HCT116 (cell line): Measurements from ENCODE around the gene KCNK15. TPM values are rescaled to one million over a fixed set of nuclear protein-coding genes. Genes with fewer than 3 reads are reported as not detected.

ENCODE experiments used
- ATAC-seq: fragments of 200-7000 bp; cut with Tn5 transposase; 2 replicates; pipeline ENCODE4 v1.9.1; 2020; ENCODE audit warnings: mild to moderate bottlenecking, moderate library complexity
- BruUV-seq: library from RNA; stranded (reverse); fragments of 400-500 nt; replicated peaks from 2 replicates; lab custom pipeline; 2021; lab: Mats Ljungman, UMichigan
- CTCF ChIA-PET: fragments of 300-600 bp; sonication (Branson Sonifier 250); formaldehyde crosslinking; loops from one replicate; lab custom pipeline; 2021; ENCODE audit warnings: antibody characterized with exemption; lab: Charles Lee
- POLR2A ChIA-PET: fragments of 300-600, 350-600 bp; sonication (Branson Sonifier 250); formaldehyde crosslinking; loops from one replicate; lab custom pipeline; 2021; ENCODE audit warnings: antibody characterized with exemption; lab: Charles Lee
- RAD21 ChIA-PET, 2 experiments: fragments of 300-600 bp; sonication (Branson Sonifier 250); formaldehyde crosslinking; loops; one replicate each; lab custom pipeline; 2023; ENCODE audit warnings: low total read pairs in 2 of 2; ENCODE audit not compliant: uncharacterized antibody in 2 of 2, unreplicated experiment in 2 of 2, low non-redundant PET in 1 of 2; lab: Charles Lee
- DNase-seq: peaks from one replicate; pipeline ENCODE4 v3.0.0-alpha.2; 2010; ENCODE audit warnings: low read depth, low spot score
- H2AFZ ChIP-seq: fragments of 200-600 bp; shearing (Covaris generic), sonication (generic); 2 replicates; pipeline ENCODE4 v1.6.1; 2017; ENCODE audit warnings: low read depth, mixed run types, mixed read lengths, antibody characterized with exemption, low read length; ENCODE audit not compliant: poor library complexity, severe bottlenecking
- H3K27ac ChIP-seq: 2 replicates; pipeline ENCODE4 v1.5.1; 2012; ENCODE audit warnings: low read depth, low read length
- H3K27me3 ChIP-seq: fragments of 200-600 bp; sonication (generic); 2 replicates; pipeline ENCODE4 v1.6.1; 2016; ENCODE audit warnings: mixed run types, low read length, mixed read lengths; ENCODE audit not compliant: insufficient read depth
- H3K36me3 ChIP-seq, 2 experiments: fragments of 200-500 bp in 1 of 2; fragments of 200-600 bp in 1 of 2; sonication (Bioruptor generic) in 1 of 2; sonication (generic) in 1 of 2; 2 replicates each; pipeline versions ENCODE4 v1.5.1 to v1.6.1; 2014 to 2016; ENCODE audit warnings: low read length in 2 of 2, inconsistent platforms in 1 of 2, mixed read lengths in 1 of 2, mixed run types in 1 of 2; ENCODE audit not compliant: insufficient read depth in 2 of 2, control insufficient read depth in 1 of 2
- H3K4me1 ChIP-seq, 2 experiments: fragments of 200-600 bp in 1 of 2; sonication (generic) in 1 of 2; 2 replicates each; pipeline versions ENCODE4 v1.5.1 to v1.6.1; 2012 to 2017; ENCODE audit warnings: low read length in 2 of 2, inconsistent platforms in 1 of 2, mild to moderate bottlenecking in 1 of 2, mixed read lengths in 1 of 2, mixed run types in 1 of 2, moderate library complexity in 1 of 2; ENCODE audit not compliant: insufficient read depth in 2 of 2, control insufficient read depth in 1 of 2
- H3K4me2 ChIP-seq: fragments of 200-600 bp; sonication (generic); 2 replicates; pipeline ENCODE4 v1.6.1; 2017; ENCODE audit warnings: mixed run types, low read length, mixed read lengths
- H3K4me3 ChIP-seq, 2 experiments: fragments of 200-600 bp in 1 of 2; sonication (generic) in 1 of 2; replicated peaks in 1 of 2; 2 replicates each; pipeline ENCODE4 v1.5.1; 2011 to 2016; ENCODE audit warnings: low read length in 2 of 2, control low read depth in 1 of 2, low read depth in 1 of 2, mild to moderate bottlenecking in 1 of 2, mixed read lengths in 1 of 2, mixed run types in 1 of 2
- H3K79me2 ChIP-seq: fragments of 200-600 bp; sonication (generic); 2 replicates; pipeline ENCODE4 v1.6.1; 2017; ENCODE audit warnings: mild to moderate bottlenecking, mixed run types, low read length, moderate library complexity, mixed read lengths; ENCODE audit not compliant: insufficient read depth
- H3K9ac ChIP-seq: fragments of 200-600 bp; sonication (generic); 2 replicates; pipeline ENCODE4 v1.6.1; 2016; ENCODE audit warnings: low read length, mixed read lengths
- H3K9me2 ChIP-seq: fragments of 200-600 bp; sonication (generic), shearing (Covaris generic); 2 replicates; pipeline ENCODE4 v1.6.1; 2017; ENCODE audit warnings: mixed run types, mild to moderate bottlenecking, moderate library complexity; ENCODE audit not compliant: insufficient read depth
- H3K9me3 ChIP-seq, 2 experiments: fragments of 200-500 bp in 1 of 2; fragments of 200-600 bp in 1 of 2; sonication (Bioruptor generic) in 1 of 2; sonication (generic) in 1 of 2; 2 replicates each; pipeline ENCODE4 v1.6.1; 2014 to 2017; ENCODE audit warnings: low read length in 2 of 2, mixed read lengths in 2 of 2, inconsistent platforms in 1 of 2, low read depth in 1 of 2, mild to moderate bottlenecking in 1 of 2, mixed run types in 1 of 2, moderate library complexity in 1 of 2; ENCODE audit not compliant: control insufficient read depth in 1 of 2, insufficient read depth in 1 of 2
- H4K20me1 ChIP-seq: fragments of 200-600 bp; sonication (generic), shearing (Covaris generic); 2 replicates; pipeline ENCODE4 v1.6.1; 2017; ENCODE audit warnings: mixed run types, mild to moderate bottlenecking, moderate library complexity; ENCODE audit not compliant: insufficient read depth
- CEBPB ChIP-seq: IDR thresholded peaks from 2 replicates; pipeline ENCODE4 v1.6.1; 2012; ENCODE audit warnings: low read depth
- ELF1 ChIP-seq: IDR thresholded peaks from 2 replicates; pipeline ENCODE4 v1.6.1; 2012; ENCODE audit warnings: low read depth, borderline replicate concordance
- EZH2 ChIP-seq: fragments of 200-600 bp; sonication (generic); IDR thresholded peaks from 2 replicates; pipeline ENCODE4 v1.6.1; 2017; ENCODE audit warnings: antibody characterized with exemption, mixed run types
- FOSL1 ChIP-seq: IDR thresholded peaks from 2 replicates; pipeline ENCODE4 v1.6.1; 2012; ENCODE audit warnings: low read depth
- JUND ChIP-seq: IDR thresholded peaks from 2 replicates; pipeline ENCODE4 v1.6.1; 2012
- POLR2A ChIP-seq: IDR thresholded peaks from 2 replicates; pipeline ENCODE4 v1.7.0; 2011; ENCODE audit warnings: borderline replicate concordance; ENCODE audit not compliant: insufficient read depth, insufficient read length; ENCODE audit errors: extremely low read depth
- POLR2AphosphoS5 ChIP-seq: IDR thresholded peaks from 2 replicates; pipeline ENCODE4 v1.6.1; 2011; ENCODE audit warnings: mild to moderate bottlenecking, low read depth, low read length, moderate library complexity
- ZFX ChIP-seq: fragments of 450-650 bp; IDR thresholded peaks from 2 replicates; pipeline ENCODE4 v1.6.1; 2017
- intact Hi-C: fragments of 100-400 bp; cut with micrococcal nuclease; formaldehyde crosslinking; loops from 2 replicates; pipeline ENCODE4 v1.10.0; 2022
- total RNA-seq: library from RNA; stranded (reverse); gene quantifications from one replicate; pipeline ENCODE4 v1.2.1, GENCODE V29; 2021; ENCODE audit not compliant: unreplicated experiment

The KCNK15 gene
- total RNA-seq, 1 experiment from 2014 or later, result not detected

DNA sequence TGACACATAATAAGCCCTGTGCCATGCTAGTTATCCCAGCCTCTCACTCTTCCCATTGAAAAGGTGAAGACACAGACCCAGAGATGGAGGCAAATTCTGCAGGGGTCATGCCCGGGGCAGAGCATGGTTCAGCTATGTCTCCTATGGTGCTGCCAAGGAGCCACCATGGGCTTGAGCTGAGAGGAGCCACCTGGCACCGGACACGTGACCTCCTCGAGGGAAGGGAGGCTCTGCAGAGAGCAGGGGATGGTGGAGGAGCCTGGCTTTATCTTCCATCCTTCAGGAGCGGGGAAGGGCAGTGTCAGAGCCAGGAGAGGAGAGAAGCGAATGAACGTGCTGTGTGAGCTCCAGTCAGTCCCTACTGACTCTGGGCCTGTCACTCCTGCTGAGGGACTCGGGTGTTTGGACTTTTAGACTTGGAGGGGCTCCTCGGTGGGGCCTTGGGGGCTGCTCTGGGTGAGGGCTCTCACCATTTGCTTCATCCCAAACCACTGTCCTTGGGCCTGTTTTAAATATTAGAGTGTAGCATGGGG is 41.6 kb upstream of the KCNK15 start:
- Histone ChIP-seq H3K4me3 (no peak overlapping the region), H3K9me3 (no peaks in the 10 kb centered on the region), H3K27ac (no peak overlapping the region), H4K20me1 (no peaks in the 10 kb centered on the region), H3K4me2 (no peak overlapping the region), H3K27me3 (no peaks in the 10 kb centered on the region), H3K36me3 (no peaks in the 10 kb centered on the region), H3K4me1 (peaks cover 11 to 20% of the 10 kb centered on the region in 2 experiments; a peak in 3 of 4 replicates), H3K79me2 (no peaks in the 10 kb centered on the region), H2AFZ (no peak overlapping the region), H3K9me2 (no peaks in the 10 kb centered on the region), H3K9ac (no peak overlapping the region)
- CTCF ChIA-PET, result no interaction called here
- TF ChIP-seq POLR2A, result no peak
- no peak for TF ChIP-seq ZFX
- TF ChIP-seq POLR2AphosphoS5, result no peak
- TF ChIP-seq CEBPB, result no peak
- TF ChIP-seq ELF1, result no peak
- no peak for TF ChIP-seq EZH2
- no TSS peak for BruUV-seq
- POLR2A ChIA-PET, result no interaction called here
- DNase-seq (no peak), ATAC-seq (no peak)
- RAD21 ChIA-PET, result no interaction called here
- intact Hi-C loops, result no loop called here

DNA sequence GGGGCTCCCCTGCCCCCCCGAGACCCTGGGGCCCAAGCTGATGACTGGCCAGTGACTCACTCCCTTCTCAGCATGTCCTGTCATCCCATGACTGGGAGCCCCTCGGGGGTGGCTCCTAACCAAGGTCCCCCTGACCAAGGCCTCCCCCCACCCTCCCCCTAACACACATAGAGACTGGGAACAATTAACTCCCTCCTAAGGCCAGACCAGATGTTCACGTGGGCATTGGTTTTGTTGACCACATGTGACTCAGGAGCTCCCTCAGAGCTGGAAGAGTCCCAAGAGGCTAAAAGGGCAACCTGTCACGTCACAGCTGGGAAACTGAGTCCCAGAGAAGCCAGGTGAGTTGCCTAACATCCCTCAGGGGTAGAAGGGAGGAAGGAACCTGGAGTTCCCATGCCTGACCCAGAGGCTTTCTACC is 41.1 kb upstream of the KCNK15 start:
- Histone ChIP-seq H3K4me1 (peaks cover 11 to 20% of the 10 kb centered on the region in 2 experiments; a peak in 3 of 4 replicates), H3K4me3 (no peak overlapping the region)
- CTCF ChIA-PET, result no interaction called here

More for the DNA sequence above, 41.1 kb upstream of the KCNK15 start:
- DNase-seq (no peak), ATAC-seq (no peak)
- BruUV-seq, result no TSS peak
- Histone ChIP-seq H3K9ac (no peak overlapping the region), H4K20me1 (no peaks in the 10 kb centered on the region), H3K79me2 (no peaks in the 10 kb centered on the region), H2AFZ (no peak overlapping the region), H3K9me2 (no peaks in the 10 kb centered on the region), H3K9me3 (no peaks in the 10 kb centered on the region), H3K36me3 (no peaks in the 10 kb centered on the region), H3K4me2 (no peak overlapping the region), H3K27ac (no peak overlapping the region), H3K27me3 (no peaks in the 10 kb centered on the region)
- intact Hi-C loops, result no loop called here
- ChIA-PET RAD21 (no interaction called here), POLR2A (no interaction called here)
- TF ChIP-seq ZFX (no peak), JUND (no peak), ELF1 (no peak), FOSL1 (peak; percentile 1; the same call in 1 of the 2 replicates), CEBPB (no peak)
